Measurements from ENCODE around the gene CDT1. TPM values are rescaled to one million over a fixed set of nuclear protein-coding genes. Genes with fewer than 3 reads are reported as not detected.

Gene CDT1
- polyA plus RNA-seq, 1 of the 3 experiments (the other 2 are of a cell fraction) = 6.1 TPM

GRCh38 chr16:88799569-88800276 is 3.9 kb upstream of the CDT1 start:
- H3K27me3 ChIP-seq (ENCODE audit: insufficient read depth) = no peaks in the 10 kb centered on the region
- POLR2A ChIA-PET = interaction anchor here (0.6 kb wide), 1 partner anchor 54 kb away, joined by 3 read pairs; no protein-coding TSS in a partner anchor
- DNase-seq = no peak
- H3K36me3 ChIP-seq (replicated peaks in 1 of 2; ENCODE audit: control insufficient read depth in 1 of 2, insufficient read depth in 2 of 2, low read length in 1 of 2) = no peaks in the 10 kb centered on the region
- no peak overlapping the region for H3K4me2 ChIP-seq
- 97% methylated on average over 13 of the region's 17 CpGs for WGBS (ENCODE audit: low lambda C conversion rate)
- TF ChIP-seq, protein P1, sequence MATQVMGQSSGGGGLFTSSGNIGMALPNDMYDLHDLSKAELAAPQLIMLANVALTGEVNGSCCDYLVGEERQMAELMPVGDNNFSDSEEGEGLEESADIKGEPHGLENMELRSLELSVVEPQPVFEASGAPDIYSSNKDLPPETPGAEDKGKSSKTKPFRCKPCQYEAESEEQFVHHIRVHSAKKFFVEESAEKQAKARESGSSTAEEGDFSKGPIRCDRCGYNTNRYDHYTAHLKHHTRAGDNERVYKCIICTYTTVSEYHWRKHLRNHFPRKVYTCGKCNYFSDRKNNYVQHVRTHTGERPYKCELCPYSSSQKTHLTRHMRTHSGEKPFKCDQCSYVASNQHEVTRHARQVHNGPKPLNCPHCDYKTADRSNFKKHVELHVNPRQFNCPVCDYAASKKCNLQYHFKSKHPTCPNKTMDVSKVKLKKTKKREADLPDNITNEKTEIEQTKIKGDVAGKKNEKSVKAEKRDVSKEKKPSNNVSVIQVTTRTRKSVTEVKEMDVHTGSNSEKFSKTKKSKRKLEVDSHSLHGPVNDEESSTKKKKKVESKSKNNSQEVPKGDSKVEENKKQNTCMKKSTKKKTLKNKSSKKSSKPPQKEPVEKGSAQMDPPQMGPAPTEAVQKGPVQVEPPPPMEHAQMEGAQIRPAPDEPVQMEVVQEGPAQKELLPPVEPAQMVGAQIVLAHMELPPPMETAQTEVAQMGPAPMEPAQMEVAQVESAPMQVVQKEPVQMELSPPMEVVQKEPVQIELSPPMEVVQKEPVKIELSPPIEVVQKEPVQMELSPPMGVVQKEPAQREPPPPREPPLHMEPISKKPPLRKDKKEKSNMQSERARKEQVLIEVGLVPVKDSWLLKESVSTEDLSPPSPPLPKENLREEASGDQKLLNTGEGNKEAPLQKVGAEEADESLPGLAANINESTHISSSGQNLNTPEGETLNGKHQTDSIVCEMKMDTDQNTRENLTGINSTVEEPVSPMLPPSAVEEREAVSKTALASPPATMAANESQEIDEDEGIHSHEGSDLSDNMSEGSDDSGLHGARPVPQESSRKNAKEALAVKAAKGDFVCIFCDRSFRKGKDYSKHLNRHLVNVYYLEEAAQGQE (IDR thresholded peaks at IDR 0.05; ENCODE audit: low read depth, low read length) = no peak
- TF ChIP-seq SIN3A (IDR thresholded peaks at IDR 0.05; ENCODE audit: borderline replicate concordance, low read depth, low read length) (no peak), NFIC (IDR thresholded peaks at IDR 0.05; ENCODE audit: borderline replicate concordance) (no peak), MXI1 (IDR thresholded peaks at IDR 0.05; ENCODE audit: low read depth, low read length) (no peak), TEAD4 (IDR thresholded peaks at IDR 0.05; ENCODE audit: borderline replicate concordance, insufficient read depth) (no peak), PBX3 (IDR thresholded peaks at IDR 0.05) (no peak), IRF3 (IDR thresholded peaks at IDR 0.05; ENCODE audit: low read depth, low read length) (no peak), NRF1 (IDR thresholded peaks at IDR 0.05; ENCODE audit: low read depth, low read length) (no peak), RCOR1 (IDR thresholded peaks at IDR 0.05; ENCODE audit: low read length) (no peak), YY1 (IDR thresholded peaks at IDR 0.05; ENCODE audit: low read depth) (no peak), GATA2 (CRISPR knock-in tag; IDR thresholded peaks at IDR 0.05) (no peak), GABPA (IDR thresholded peaks at IDR 0.05; ENCODE audit: low read depth) (no peak)
- H3K4me1 ChIP-seq (ENCODE audit: control insufficient read depth in 1 of 2, insufficient read depth in 2 of 2, low read depth in 1 of 2, low read length in 1 of 2) = peaks cover 0 to 9% of the 10 kb centered on the region in 2 experiments; a peak in 1 of 4 replicates
- H2AFZ ChIP-seq (ENCODE audit: low read depth) = no peak overlapping the region
- no peak overlapping the region for H3K27ac ChIP-seq (ENCODE audit: low read depth in 2 of 2, low read length in 1 of 2)
- CTCF ChIA-PET = interaction anchor here (0.8 to 2.0 kb wide), 8 partner anchors 12 to 416 kb away, joined by 3 to 7 read pairs (median 4); partner anchors contain the start of gene APRT
- no peaks in the 10 kb centered on the region for H3K9me3 ChIP-seq
- no peaks in the 10 kb centered on the region for H4K20me1 ChIP-seq (ENCODE audit: insufficient read depth)
- H3K79me2 ChIP-seq (ENCODE audit: insufficient read depth) = peaks cover 16% of the 10 kb centered on the region
- peaks cover 13% of the 10 kb centered on the region for H3F3A ChIP-seq (replicated peaks; ENCODE audit: insufficient read depth)
- no peak overlapping the region for H3K9ac ChIP-seq
- no peak overlapping the region for H3K4me3 ChIP-seq (ENCODE audit: low read depth in 2 of 2, low read length in 1 of 2)
- no peaks in the 10 kb centered on the region for H3K9me2 ChIP-seq

Measured in SK-N-SH (cell line).